Ishikawa (cell line): ENCODE measurements around the gene DAG1.

Experiments used
- CREB1 ChIP-seq: IDR thresholded peaks from 2 replicates; pipeline ENCODE4 v1.6.1; 2012; ENCODE audit warnings: low read depth
- EP300 ChIP-seq: IDR thresholded peaks from 2 replicates; pipeline ENCODE4 v1.6.1; 2012; ENCODE audit warnings: borderline replicate concordance
- FOXM1 ChIP-seq: IDR thresholded peaks from 2 replicates; pipeline ENCODE4 v1.6.1; 2012; ENCODE audit warnings: low read depth, borderline replicate concordance
- RAD21 ChIP-seq: IDR thresholded peaks from 2 replicates; pipeline ENCODE4 v1.6.1; 2012; ENCODE audit warnings: low read depth
- REST ChIP-seq: IDR thresholded peaks from 2 replicates; pipeline ENCODE4 v1.6.1; 2012; ENCODE audit warnings: low read depth, mild to moderate bottlenecking
- TAF1 ChIP-seq: IDR thresholded peaks from 2 replicates; pipeline ENCODE4 v1.6.1; 2012; ENCODE audit warnings: low read depth, mild to moderate bottlenecking
- TEAD4 ChIP-seq: IDR thresholded peaks from 2 replicates; pipeline ENCODE4 v1.6.1; 2012
- USF1 ChIP-seq: IDR thresholded peaks from 2 replicates; pipeline ENCODE4 v1.6.1; 2012
- YY1 ChIP-seq: IDR thresholded peaks from 2 replicates; pipeline ENCODE4 v1.6.1; 2012; ENCODE audit warnings: low read depth
- ZBTB7A ChIP-seq: IDR thresholded peaks from 2 replicates; pipeline ENCODE4 v1.6.1; 2012; ENCODE audit warnings: low read depth

- no peak for TF ChIP-seq USF1
- no peak for TF ChIP-seq EP300
- TF ChIP-seq TAF1: no peak
- TF ChIP-seq REST: no peak
- no peak for TF ChIP-seq CREB1
- TF ChIP-seq ZBTB7A: no peak
- no peak for TF ChIP-seq YY1
- TF ChIP-seq FOXM1: no peak
- TF ChIP-seq RAD21: no peak
- no peak for TF ChIP-seq TEAD4
Measured at GRCh38 chr3:49462222-49462621, 7.8 kb upstream of the DAG1 start.
